HL-60 (cell line): ENCODE measurements around the gene ATG4B.
"Not testable (repeated sequence)": the region's sequence is repeated elsewhere in the genome, so short reads cannot be mapped to it uniquely, and the experiment has no call there.

Experiments
- CTCF ChIP-seq: IDR thresholded peaks from one replicate; pipeline ENCODE4 v1.5.1; 2011; ENCODE audit warnings: low read length, control low read depth, inconsistent platforms; ENCODE audit not compliant: insufficient read depth
- POLR2AphosphoS5 ChIP-seq: IDR thresholded peaks from 2 replicates; pipeline ENCODE4 v1.6.1; 2012; ENCODE audit warnings: low read depth
- REST ChIP-seq: IDR thresholded peaks from 2 replicates; pipeline ENCODE4 v1.6.1; 2012; ENCODE audit warnings: low read depth; ENCODE audit not compliant: insufficient replicate concordance

GRCh38 chr2:241589863-241590262, 47.6 kb upstream of the ATG4B start:
- not testable (repeated sequence) for TF ChIP-seq CTCF, POLR2AphosphoS5, REST
